ENCODE results near the gene BMF. TPM values are rescaled to one million over a fixed set of nuclear protein-coding genes. Genes with fewer than 3 reads are reported as not detected.
"Not testable (repeated sequence)": the region's sequence is repeated elsewhere in the genome, so short reads cannot be mapped to it uniquely, and the experiment has no call there.

BMF gene
- total RNA-seq (2014; rRNA removed; shearing (Covaris generic); ENCODE audit: low replicate concordance) = 3.0 and 5.4 TPM in 2 replicates

- Histone ChIP-seq H3K36me3 (ENCODE audit: insufficient read depth, low read length) (no peaks in the 10 kb centered on the region), H3K9ac (ENCODE audit: low read length) (peak within 1 kb of the TSS; percentile 58), H3K79me2 (ENCODE audit: low read length) (no peaks in the 10 kb centered on the region), H3K27me3 (ENCODE audit: low read length) (no peaks in the 10 kb centered on the region), H3K4me1 (ENCODE audit: low read length) (peaks cover 49% of the 10 kb centered on the region), H3K4me3 (ENCODE audit: low read length) (peak within 1 kb of the TSS; percentile 72), H2AFZ (ENCODE audit: low read length) (peak within 1 kb of the TSS; percentile 84), H3K9me3 (ENCODE audit: low read length) (no peaks in the 10 kb centered on the region), H3K27ac (ENCODE audit: low read length) (no peak within 1 kb of the TSS), H3K9me2 (replicated peaks; ENCODE audit: insufficient read depth, low read length) (no peaks in the 10 kb centered on the region), H3K4me2 (ENCODE audit: low read depth, low read length, poor library complexity, severe bottlenecking) (peak within 1 kb of the TSS; percentile 87), H4K20me1 (ENCODE audit: insufficient read depth, low read depth, low read length) (no peaks in the 10 kb centered on the region; the same call in 1 of the 2 replicates)
- DNase-seq = peak; percentile 99
Measured at GRCh38 chr15:40108855-40109735, at the start of gene BMF. Gene BMF, minus strand, starts transcription at chr15:40108879. Its CDS starts 2,793 bp downstream, at chr15:40106086.

- no peaks in the 10 kb centered on the region; the same call in 1 of the 2 replicates for H3K9me2 ChIP-seq (replicated peaks; ENCODE audit: insufficient read depth, low read length)
- H3K27ac ChIP-seq (ENCODE audit: low read length) = no peak overlapping the region
- H3K79me2 ChIP-seq (ENCODE audit: low read length) = peaks cover 21% of the 10 kb centered on the region
- H3K4me1 ChIP-seq (ENCODE audit: low read length) = peaks cover 14% of the 10 kb centered on the region
- H3K36me3 ChIP-seq (ENCODE audit: insufficient read depth, low read length) = peaks cover 2% of the 10 kb centered on the region; the same call in 1 of the 2 replicates
- H3K9ac ChIP-seq (ENCODE audit: low read length) = no peak overlapping the region
- H3K9me3 ChIP-seq (ENCODE audit: low read length) = no peaks in the 10 kb centered on the region
- DNase-seq = no peak
- H2AFZ ChIP-seq (ENCODE audit: low read length) = no peak overlapping the region
- H4K20me1 ChIP-seq (ENCODE audit: insufficient read depth, low read depth, low read length) = no peaks in the 10 kb centered on the region
- H3K27me3 ChIP-seq (ENCODE audit: low read length) = no peaks in the 10 kb centered on the region
- no peak overlapping the region for H3K4me2 ChIP-seq (ENCODE audit: low read depth, low read length, poor library complexity, severe bottlenecking)
- H3K4me3 ChIP-seq (ENCODE audit: low read length) = no peak overlapping the region
Measured at GRCh38 chr15:40157778-40158447, 49.2 kb upstream of the BMF start.

GRCh38 chr15:40155270-40155910 lies 46.7 kb upstream of the BMF start:
- Histone ChIP-seq H3K4me3 (ENCODE audit: low read length) (no peak overlapping the region), H3K79me2 (ENCODE audit: low read length) (no peaks in the 10 kb centered on the region), H3K4me2 (ENCODE audit: low read depth, low read length, poor library complexity, severe bottlenecking) (no peak overlapping the region), H3K36me3 (ENCODE audit: insufficient read depth, low read length) (no peaks in the 10 kb centered on the region), H3K9me3 (ENCODE audit: low read length) (no peaks in the 10 kb centered on the region), H3K27me3 (ENCODE audit: low read length) (no peaks in the 10 kb centered on the region), H3K4me1 (ENCODE audit: low read length) (peaks cover 3% of the 10 kb centered on the region), H4K20me1 (ENCODE audit: insufficient read depth, low read depth, low read length) (no peaks in the 10 kb centered on the region), H3K9me2 (replicated peaks; ENCODE audit: insufficient read depth, low read length) (no peaks in the 10 kb centered on the region; the same call in 1 of the 2 replicates), H2AFZ (ENCODE audit: low read length) (no peak overlapping the region), H3K27ac (ENCODE audit: low read length) (no peak overlapping the region), H3K9ac (ENCODE audit: low read length) (no peak overlapping the region)
- DNase-seq = no peak

- H3K36me3 ChIP-seq (ENCODE audit: insufficient read depth, low read length); H3K27ac ChIP-seq (ENCODE audit: low read length); H3K9me3 ChIP-seq (ENCODE audit: low read length); DNase-seq; H2AFZ ChIP-seq (ENCODE audit: low read length); H3K27me3 ChIP-seq (ENCODE audit: low read length); H4K20me1 ChIP-seq (ENCODE audit: insufficient read depth, low read depth, low read length); H3K9ac ChIP-seq (ENCODE audit: low read length); H3K79me2 ChIP-seq (ENCODE audit: low read length); H3K9me2 ChIP-seq (replicated peaks; ENCODE audit: insufficient read depth, low read length); H3K4me1 ChIP-seq (ENCODE audit: low read length); H3K4me2 ChIP-seq (ENCODE audit: low read depth, low read length, poor library complexity, severe bottlenecking); H3K4me3 ChIP-seq (ENCODE audit: low read length): not testable (repeated sequence)
Measured at GRCh38 chr15:40154821-40155220, 46.1 kb upstream of the BMF start.

GRCh38 chr15:40151991-40152390 lies 43.3 kb upstream of the BMF start:
- Histone ChIP-seq H3K79me2 (ENCODE audit: low read length) (no peaks in the 10 kb centered on the region), H3K4me3 (ENCODE audit: low read length) (no peak overlapping the region), H3K4me2 (ENCODE audit: low read depth, low read length, poor library complexity, severe bottlenecking) (no peak overlapping the region), H3K27me3 (ENCODE audit: low read length) (no peaks in the 10 kb centered on the region), H3K9ac (ENCODE audit: low read length) (no peak overlapping the region), H3K4me1 (ENCODE audit: low read length) (no peaks in the 10 kb centered on the region), H3K27ac (ENCODE audit: low read length) (no peak overlapping the region), H3K9me3 (ENCODE audit: low read length) (no peaks in the 10 kb centered on the region), H3K36me3 (ENCODE audit: insufficient read depth, low read length) (no peaks in the 10 kb centered on the region), H4K20me1 (ENCODE audit: insufficient read depth, low read depth, low read length) (no peaks in the 10 kb centered on the region), H2AFZ (ENCODE audit: low read length) (no peak overlapping the region), H3K9me2 (replicated peaks; ENCODE audit: insufficient read depth, low read length) (no peaks in the 10 kb centered on the region)
- no peak for DNase-seq

GRCh38 chr15:40151499-40151898 lies 42.8 kb upstream of the BMF start:
- no peak for DNase-seq
- no peaks in the 10 kb centered on the region for H3K27me3 ChIP-seq (ENCODE audit: low read length)
- H3K36me3 ChIP-seq (ENCODE audit: insufficient read depth, low read length) = no peaks in the 10 kb centered on the region
- H3K9me2 ChIP-seq (replicated peaks; ENCODE audit: insufficient read depth, low read length) = no peaks in the 10 kb centered on the region
- H3K4me3 ChIP-seq (ENCODE audit: low read length) = no peak overlapping the region
- no peaks in the 10 kb centered on the region for H4K20me1 ChIP-seq (ENCODE audit: insufficient read depth, low read depth, low read length)
- no peak overlapping the region for H3K9ac ChIP-seq (ENCODE audit: low read length)
- H3K4me1 ChIP-seq (ENCODE audit: low read length) = no peaks in the 10 kb centered on the region
- H3K4me2 ChIP-seq (ENCODE audit: low read depth, low read length, poor library complexity, severe bottlenecking) = no peak overlapping the region
- H3K9me3 ChIP-seq (ENCODE audit: low read length) = no peaks in the 10 kb centered on the region
- no peaks in the 10 kb centered on the region for H3K79me2 ChIP-seq (ENCODE audit: low read length)
- H2AFZ ChIP-seq (ENCODE audit: low read length) = no peak overlapping the region
- no peak overlapping the region for H3K27ac ChIP-seq (ENCODE audit: low read length)

- no peaks in the 10 kb centered on the region for H3K79me2 ChIP-seq (ENCODE audit: low read length)
- no peaks in the 10 kb centered on the region for H3K9me3 ChIP-seq (ENCODE audit: low read length)
- no peak overlapping the region for H3K4me3 ChIP-seq (ENCODE audit: low read length)
- H3K27ac ChIP-seq (ENCODE audit: low read length) = no peak overlapping the region
- no peak overlapping the region for H3K4me2 ChIP-seq (ENCODE audit: low read depth, low read length, poor library complexity, severe bottlenecking)
- no peaks in the 10 kb centered on the region for H4K20me1 ChIP-seq (ENCODE audit: insufficient read depth, low read depth, low read length)
- H3K9ac ChIP-seq (ENCODE audit: low read length) = no peak overlapping the region
- no peaks in the 10 kb centered on the region for H3K27me3 ChIP-seq (ENCODE audit: low read length)
- H3K4me1 ChIP-seq (ENCODE audit: low read length) = no peaks in the 10 kb centered on the region
- H3K9me2 ChIP-seq (replicated peaks; ENCODE audit: insufficient read depth, low read length) = no peaks in the 10 kb centered on the region
- H2AFZ ChIP-seq (ENCODE audit: low read length) = no peak overlapping the region
- H3K36me3 ChIP-seq (ENCODE audit: insufficient read depth, low read length) = no peaks in the 10 kb centered on the region
- no peak for DNase-seq
Measured at GRCh38 chr15:40150163-40150925, 41.7 kb upstream of the BMF start.

Data from Karpas-422 (cell line).